GM23248 (cell line): ENCODE measurements around the gene SNHG17. TPM values are rescaled to one million over a fixed set of nuclear protein-coding genes. Genes with fewer than 3 reads are reported as not detected.

Experiments
- DNase-seq: peaks from one replicate; pipeline ENCODE4 v3.0.0-alpha.2; 2015
- H2AFZ ChIP-seq: fragments of 200-600 bp; sonication (generic); 2 replicates; pipeline ENCODE4 v1.6.1; 2016; ENCODE audit warnings: antibody characterized with exemption
- H3F3A ChIP-seq: fragments of 200-600 bp; sonication (generic); 2 replicates; pipeline ENCODE4 v1.6.1; 2016; ENCODE audit warnings: mild to moderate bottlenecking, antibody characterized with exemption, mixed run types; ENCODE audit not compliant: insufficient read depth
- H3K27ac ChIP-seq: fragments of 200-600 bp; sonication (generic); 2 replicates; pipeline ENCODE4 v1.5.1; 2016; ENCODE audit warnings: mild to moderate bottlenecking
- H3K27me3 ChIP-seq: fragments of 200-600 bp; sonication (generic); replicated peaks from 2 replicates; pipeline ENCODE4 v1.6.1; 2016; ENCODE audit warnings: mild to moderate bottlenecking; ENCODE audit not compliant: insufficient read depth
- H3K36me3 ChIP-seq: fragments of 200-600 bp; sonication (generic); 2 replicates; pipeline ENCODE4 v1.6.1; 2016; ENCODE audit warnings: low read depth, mild to moderate bottlenecking
- H3K4me1 ChIP-seq: fragments of 200-600 bp; sonication (generic); 2 replicates; pipeline ENCODE4 v1.6.1; 2016; ENCODE audit warnings: mild to moderate bottlenecking; ENCODE audit not compliant: insufficient read depth
- H3K4me2 ChIP-seq: fragments of 200-600 bp; sonication (generic); one replicate; pipeline ENCODE4 v1.6.1; 2016; ENCODE audit warnings: mild to moderate bottlenecking; ENCODE audit not compliant: unreplicated experiment
- H3K4me3 ChIP-seq: fragments of 200-600 bp; sonication (generic); 2 replicates; pipeline ENCODE4 v1.5.1; 2016; ENCODE audit warnings: mild to moderate bottlenecking
- H3K79me2 ChIP-seq: fragments of 200-600 bp; sonication (generic); 2 replicates; pipeline ENCODE4 v1.6.1; 2016; ENCODE audit warnings: mild to moderate bottlenecking; ENCODE audit not compliant: insufficient read depth
- H3K9ac ChIP-seq: fragments of 200-600 bp; sonication (generic); 2 replicates; pipeline ENCODE4 v1.6.1; 2016; ENCODE audit warnings: mild to moderate bottlenecking
- H3K9me2 ChIP-seq: fragments of 200-600 bp; sonication (generic); 2 replicates; pipeline ENCODE4 v1.6.1; 2016; ENCODE audit warnings: mixed run types, mild to moderate bottlenecking, moderate library complexity; ENCODE audit not compliant: insufficient read depth
- H3K9me3 ChIP-seq: fragments of 200-600 bp; sonication (generic); one replicate; pipeline ENCODE4 v1.6.1; 2017; ENCODE audit warnings: low read depth
- H4K20me1 ChIP-seq: fragments of 200-600 bp; sonication (generic); 2 replicates; pipeline ENCODE4 v1.6.0; 2016; ENCODE audit not compliant: insufficient read depth
- EZH2 ChIP-seq: fragments of 200-600 bp; sonication (generic); IDR thresholded peaks from 2 replicates; pipeline ENCODE4 v1.6.1; 2018; ENCODE audit warnings: antibody characterized with exemption, mild to moderate bottlenecking; ENCODE audit not compliant: insufficient read depth, poor library complexity, severe bottlenecking
- EZH2phosphoT487 ChIP-seq: fragments of 200-600 bp; sonication (generic); IDR thresholded peaks from 2 replicates; pipeline ENCODE4 v1.6.1; 2018; ENCODE audit warnings: antibody characterized with exemption, moderate library complexity, mild to moderate bottlenecking, low read depth; ENCODE audit not compliant: insufficient read depth
- WGBS, 2 experiments: methylation state at CpG; one replicate each; pipeline ENCODE4 v1.1.6; 2015 to 2017; ENCODE audit warnings: low lambda C conversion rate in 2 of 2, low coverage in 1 of 2; ENCODE audit errors: missing lambda C conversion rate in 2 of 2; 5-methylcytosine and 5-hydroxymethylcytosine counted together
- in situ Hi-C: fragments of 300-500 bp; cut with MboI; formaldehyde crosslinking; loops from 2 replicates; pipeline ENCODE4 v1.15.0; 2020
- polyA plus RNA-seq: library from polyadenylated mRNA; unstranded; fragments of >200 nt; fragmentation: Nextera tagmentation; extraction: Ambion mirVana; gene quantifications from 2 replicates; pipeline ENCODE4 v1.2.1, GENCODE V29; 2016
- total RNA-seq: library from RNA; depleted of rRNA; stranded (reverse); fragments of >200 nt; shearing (Covaris generic); gene quantifications from 2 replicates; pipeline ENCODE4 v1.2.3, GENCODE V29; 2014

Gene SNHG17
- total and polyA plus RNA-seq, 2 experiments from 2014 or later = 15.2 to 28.0 TPM

DNA sequence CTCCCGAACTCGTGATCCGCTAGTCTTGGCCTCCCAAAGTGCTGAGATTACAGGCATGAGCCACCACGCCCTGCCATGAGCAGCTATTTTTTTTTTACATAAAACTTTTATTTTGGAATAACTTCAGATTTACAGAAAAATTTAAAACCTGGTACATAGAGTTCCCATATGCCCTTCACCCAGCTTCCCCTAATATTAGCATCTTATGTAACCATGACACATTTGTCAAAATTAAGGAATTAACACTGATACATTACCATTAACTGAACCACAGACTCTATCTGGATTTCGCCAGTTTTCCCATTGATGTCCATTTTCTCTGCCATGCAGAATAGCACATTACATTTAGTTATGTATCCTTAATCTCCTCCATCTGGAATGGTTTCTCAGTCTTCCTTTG is 23.2 kb upstream of the SNHG17 start:
- Histone ChIP-seq H3F3A (peaks cover 4% of the 10 kb centered on the region; the same call in 1 of the 2 replicates), H3K79me2 (no peaks in the 10 kb centered on the region), H2AFZ (no peak overlapping the region), H3K9ac (no peak overlapping the region), H3K27me3 (no peaks in the 10 kb centered on the region), H3K4me2 (no peak overlapping the region), H3K9me3 (no peaks in the 10 kb centered on the region), H3K9me2 (no peaks in the 10 kb centered on the region), H3K36me3 (no peaks in the 10 kb centered on the region), H3K4me3 (no peak overlapping the region), H3K4me1 (peaks cover 5% of the 10 kb centered on the region; the same call in 1 of the 2 replicates), H4K20me1 (no peaks in the 10 kb centered on the region), H3K27ac (no peak overlapping the region)
- in situ Hi-C loops = no loop called here
- TF ChIP-seq EZH2 (no peak), EZH2phosphoT487 (no peak)
- WGBS, 2 experiments = 84 to 89% methylated on average over 5 of the region's 5 CpGs
- DNase-seq = no peak

DNA sequence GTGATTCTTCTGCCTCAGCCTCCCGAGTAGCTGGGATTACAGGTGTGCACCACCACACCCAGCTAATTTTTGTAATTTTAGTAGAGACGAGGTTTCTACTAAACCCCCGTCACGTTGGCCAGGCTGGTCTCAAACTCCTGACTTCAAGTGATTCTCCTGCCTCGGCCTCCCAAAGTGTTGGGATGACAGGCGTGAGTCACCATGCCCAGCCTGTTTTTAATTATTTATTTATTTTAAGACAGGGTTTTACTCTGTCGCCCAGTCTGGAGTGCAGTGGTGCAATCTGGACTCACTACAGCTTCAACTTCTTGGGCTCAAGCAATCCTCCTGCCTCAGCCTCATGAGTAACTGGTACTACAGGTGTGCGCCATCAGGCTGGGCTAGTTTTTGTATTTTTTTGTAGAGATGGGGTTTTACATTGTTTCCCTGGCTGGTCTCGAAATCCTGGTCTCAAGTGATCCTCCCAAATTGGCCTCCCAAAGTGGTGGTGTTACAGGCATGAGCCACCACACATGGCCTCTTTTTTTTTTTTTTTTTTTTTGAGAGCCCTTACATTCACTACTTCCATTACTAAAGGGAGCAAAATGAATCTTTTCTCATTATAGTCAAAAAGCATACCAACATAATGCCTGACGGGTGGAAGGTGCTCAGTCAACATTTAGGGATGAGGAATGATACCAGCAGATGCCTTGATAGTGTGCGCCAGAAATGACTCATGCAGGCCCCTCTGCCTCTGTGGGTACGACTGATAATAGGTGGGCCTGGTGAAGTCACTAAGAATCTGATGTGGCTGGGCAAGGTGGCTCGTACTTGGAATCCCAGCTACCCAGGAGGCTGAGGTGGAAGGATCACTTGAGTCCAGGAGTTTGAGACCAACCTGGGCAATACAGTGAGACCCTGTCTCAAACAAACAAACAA is 19.7 kb upstream of the SNHG17 start:
- TF ChIP-seq EZH2phosphoT487 (no peak), EZH2 (no peak)
- no peak for DNase-seq
- Histone ChIP-seq H3K4me1 (peaks cover 31% of the 10 kb centered on the region), H3K9ac (no peak overlapping the region), H3K27me3 (no peaks in the 10 kb centered on the region), H3K4me2 (no peak overlapping the region), H3K79me2 (no peaks in the 10 kb centered on the region), H3K9me2 (no peaks in the 10 kb centered on the region), H4K20me1 (no peaks in the 10 kb centered on the region), H3K9me3 (no peaks in the 10 kb centered on the region), H3K4me3 (no peak overlapping the region), H3K27ac (no peak overlapping the region), H2AFZ (no peak overlapping the region), H3K36me3 (peaks cover 8% of the 10 kb centered on the region; the same call in 1 of the 2 replicates), H3F3A (peaks cover 10% of the 10 kb centered on the region)
- WGBS, 2 experiments = 92% methylated on average over 13 of the region's 13 CpGs
- in situ Hi-C loops = no loop called here

DNA sequence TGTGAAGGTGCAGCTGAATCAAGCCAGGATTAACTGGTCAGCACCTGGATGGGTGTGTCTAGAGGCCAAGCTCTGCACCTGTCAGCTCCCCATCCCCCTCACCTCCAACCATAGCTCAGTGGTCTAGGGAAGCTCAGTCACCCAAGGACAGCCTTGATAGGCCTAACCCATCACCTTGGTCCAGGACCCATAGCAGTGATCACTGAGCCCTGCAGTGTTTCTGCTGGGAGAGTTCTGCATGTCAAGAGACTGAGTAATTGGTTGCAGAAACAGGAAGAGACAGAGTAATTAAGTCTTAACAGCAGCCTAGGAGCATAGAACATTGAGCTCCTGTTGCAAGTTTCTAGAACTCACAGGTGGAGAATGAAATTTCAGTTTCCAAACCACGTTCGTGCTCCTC is 18.8 kb upstream of the SNHG17 start:
- in situ Hi-C loops = no loop called here

DNA sequence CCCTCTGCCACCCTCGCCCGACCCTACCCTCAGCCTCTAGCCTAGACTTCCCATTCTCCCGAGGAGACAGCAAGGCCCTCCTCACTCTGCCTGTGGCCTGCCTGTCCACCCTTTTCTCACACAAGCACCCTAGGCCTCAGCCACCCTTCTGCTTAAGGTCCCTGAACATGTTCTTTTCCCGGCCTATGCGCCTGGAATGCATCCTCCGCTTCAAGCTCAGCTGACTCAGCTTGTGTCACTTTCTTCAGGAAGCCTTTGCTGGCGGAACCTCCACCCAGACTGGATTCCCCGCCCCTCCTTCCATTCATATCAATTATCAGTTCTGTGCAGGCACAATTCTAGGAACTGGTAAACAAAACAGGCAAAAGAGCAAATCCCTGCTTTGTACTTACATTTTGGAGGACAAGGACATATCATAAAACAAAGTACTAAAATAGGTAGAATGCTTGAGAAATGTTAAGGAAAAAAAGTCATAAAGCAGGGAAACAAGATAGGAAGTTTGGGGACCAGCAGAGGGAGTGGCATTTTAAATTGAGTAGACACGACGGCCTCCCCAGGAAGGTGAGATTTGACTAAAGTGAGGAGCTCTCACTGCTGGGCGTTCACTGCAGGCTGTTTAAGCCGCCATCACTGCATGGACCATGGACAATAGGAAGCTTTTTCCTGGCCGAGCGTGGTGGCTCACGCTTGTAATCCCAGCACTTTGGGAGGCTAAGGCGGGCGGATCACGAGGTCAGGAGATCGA is 17.9 kb upstream of the SNHG17 start:
- peak overlapping the region; percentile 32; the same call in 1 of the 2 replicates for H3K9ac ChIP-seq

More for the DNA sequence above, 18.8 kb upstream of the SNHG17 start:
- Histone ChIP-seq H3K36me3 (peaks cover 8% of the 10 kb centered on the region; the same call in 1 of the 2 replicates), H3F3A (peaks cover 10% of the 10 kb centered on the region), H2AFZ (no peak overlapping the region), H4K20me1 (no peaks in the 10 kb centered on the region), H3K9me2 (no peaks in the 10 kb centered on the region), H3K9me3 (no peaks in the 10 kb centered on the region), H3K9ac (no peak overlapping the region), H3K4me2 (no peak overlapping the region), H3K4me3 (no peak overlapping the region), H3K27me3 (no peaks in the 10 kb centered on the region), H3K79me2 (no peaks in the 10 kb centered on the region), H3K27ac (no peak overlapping the region), H3K4me1 (peaks cover 33% of the 10 kb centered on the region)
- WGBS, 2 experiments = 95 to 98% methylated on average over 2 of the region's 2 CpGs
- no peak for TF ChIP-seq EZH2
- TF ChIP-seq EZH2phosphoT487 = no peak
- no peak for DNase-seq

More for the DNA sequence above, 17.9 kb upstream of the SNHG17 start:
- H3K9me3 ChIP-seq = no peaks in the 10 kb centered on the region
- H2AFZ ChIP-seq = peak overlapping the region; percentile 58
- H3K4me2 ChIP-seq = no peak overlapping the region
- H3K9me2 ChIP-seq = no peaks in the 10 kb centered on the region
- peak overlapping the region; percentile 61 for H3K27ac ChIP-seq
- TF ChIP-seq EZH2 (no peak), EZH2phosphoT487 (no peak)
- in situ Hi-C loops = no loop called here
- peaks cover 10% of the 10 kb centered on the region for H3F3A ChIP-seq
- 71 to 76% methylated on average over 19 of the region's 19 CpGs for WGBS, 2 experiments
- H4K20me1 ChIP-seq = no peaks in the 10 kb centered on the region
- H3K36me3 ChIP-seq = peaks cover 8% of the 10 kb centered on the region; the same call in 1 of the 2 replicates
- peak; percentile 82 for DNase-seq
- no peaks in the 10 kb centered on the region for H3K27me3 ChIP-seq
- H3K79me2 ChIP-seq = peaks cover 1% of the 10 kb centered on the region; the same call in 1 of the 2 replicates
- no peak overlapping the region for H3K4me3 ChIP-seq
- H3K4me1 ChIP-seq = peaks cover 33% of the 10 kb centered on the region
